SK-N-SH (cell line): ENCODE measurements around the gene PGBD2. TPM values are rescaled to one million over a fixed set of nuclear protein-coding genes. Genes with fewer than 3 reads are reported as not detected.

ENCODE experiments used
- CTCF ChIA-PET: fragments of 300-600, 350-600 bp; formaldehyde crosslinking; extraction: SDS; loops from one replicate; lab custom pipeline; 2021; lab: Yijun Ruan, JAX
- POLR2A ChIA-PET: fragments of 350-600 bp; sonication (Branson Sonifier 250); formaldehyde crosslinking; extraction: SDS; loops from one replicate; lab custom pipeline; 2020; ENCODE audit warnings: antibody characterized with exemption, inconsistent platforms; lab: Yijun Ruan, JAX
- DNase-seq: peaks from one replicate; pipeline ENCODE4 v3.0.0; 2012
- H2AFZ ChIP-seq: fragments of 200-600 bp; sonication (generic); 2 replicates; pipeline ENCODE4 v1.8.1; 2016; ENCODE audit warnings: antibody characterized with exemption, mild to moderate bottlenecking, low read depth
- H3F3A ChIP-seq: fragments of 200-600 bp; sonication (generic); replicated peaks from 2 replicates; pipeline ENCODE3; 2016; ENCODE audit warnings: antibody characterized with exemption, mild to moderate bottlenecking; ENCODE audit not compliant: insufficient read depth
- H3K27ac ChIP-seq, 2 experiments: fragments of 200-500 bp in 1 of 2; fragments of 200-600 bp in 1 of 2; sonication (Bioruptor generic) in 1 of 2; sonication (generic), shearing (Covaris generic) in 1 of 2; 2 replicates each; pipeline versions ENCODE4 v1.5.1 to v1.6.1; 2014 to 2016; ENCODE audit warnings: low read depth in 2 of 2, inconsistent platforms in 1 of 2, low read length in 1 of 2, mild to moderate bottlenecking in 1 of 2, mixed read lengths in 1 of 2
- H3K27me3 ChIP-seq: fragments of 200-600 bp; sonication (generic), shearing (Covaris generic); 2 replicates; pipeline ENCODE4 v1.6.1; 2016; ENCODE audit warnings: mixed run types; ENCODE audit not compliant: insufficient read depth
- H3K36me3 ChIP-seq, 2 experiments: fragments of 200-500 bp in 1 of 2; fragments of 200-600 bp in 1 of 2; sonication (Bioruptor generic) in 1 of 2; sonication (generic) in 1 of 2; replicated peaks in 1 of 2; 2 replicates each; pipeline versions ENCODE3 to v1.5.1; 2014 to 2016; ENCODE audit warnings: low read length in 1 of 2, mild to moderate bottlenecking in 1 of 2; ENCODE audit not compliant: insufficient read depth in 2 of 2, control insufficient read depth in 1 of 2
- H3K4me1 ChIP-seq, 2 experiments: fragments of 200-500 bp in 1 of 2; fragments of 200-600 bp in 1 of 2; sonication (Bioruptor generic) in 1 of 2; sonication (generic), shearing (Covaris generic) in 1 of 2; 2 replicates each; pipeline versions ENCODE4 v1.5.1 to v1.6.1; 2014 to 2016; ENCODE audit warnings: low read depth in 1 of 2, low read length in 1 of 2, mixed run types in 1 of 2; ENCODE audit not compliant: insufficient read depth in 2 of 2, control insufficient read depth in 1 of 2
- H3K4me2 ChIP-seq: fragments of 200-600 bp; sonication (generic), shearing (Covaris generic); 2 replicates; pipeline ENCODE4 v1.6.1; 2017; ENCODE audit warnings: mixed run types
- H3K4me3 ChIP-seq, 2 experiments: fragments of 200-500 bp in 1 of 2; fragments of 200-600 bp in 1 of 2; sonication (Bioruptor generic) in 1 of 2; sonication (generic), shearing (Covaris generic) in 1 of 2; 2 replicates each; pipeline versions ENCODE4 v1.5.1 to v1.8.1; 2014 to 2016; ENCODE audit warnings: low read depth in 2 of 2, inconsistent platforms in 1 of 2, low read length in 1 of 2, mild to moderate bottlenecking in 1 of 2, mixed read lengths in 1 of 2, moderate library complexity in 1 of 2
- H3K79me2 ChIP-seq: fragments of 200-600 bp; sonication (generic); 2 replicates; pipeline ENCODE4 v1.8.1; 2017; ENCODE audit warnings: mild to moderate bottlenecking; ENCODE audit not compliant: insufficient read depth
- H3K9ac ChIP-seq: fragments of 200-600 bp; sonication (generic); 2 replicates; pipeline ENCODE4 v1.6.1; 2017; ENCODE audit warnings: mixed run types
- H3K9me2 ChIP-seq: fragments of 200-600 bp; sonication (generic); 2 replicates; pipeline ENCODE4 v1.6.1; 2017; ENCODE audit warnings: mixed run types
- H3K9me3 ChIP-seq: fragments of 200-600 bp; sonication (generic); 2 replicates; pipeline ENCODE4 v1.6.1; 2017; ENCODE audit warnings: mixed run types, mild to moderate bottlenecking, moderate library complexity
- H4K20me1 ChIP-seq: fragments of 200-600 bp; sonication (generic); 2 replicates; pipeline ENCODE4 v1.6.1; 2017; ENCODE audit warnings: mild to moderate bottlenecking, mixed run types; ENCODE audit not compliant: insufficient read depth
- ELF1 ChIP-seq: IDR thresholded peaks from 2 replicates; pipeline ENCODE4 v1.4.0; 2012
- EZH2phosphoT487 ChIP-seq: fragments of 200-600 bp; sonication (generic); IDR thresholded peaks from 2 replicates; pipeline ENCODE4 v1.6.1; 2017; ENCODE audit warnings: low read depth, mixed run types, mild to moderate bottlenecking, antibody characterized with exemption, moderate library complexity, borderline replicate concordance
- FOXJ3 ChIP-seq: sonication (generic); formaldehyde crosslinking; IDR thresholded peaks from 2 replicates; pipeline ENCODE4 v1.5.1; 2020; ENCODE audit warnings: mild to moderate bottlenecking, missing genetic modification reagents
- IRF3 ChIP-seq: fragments of 150-350 bp; IDR thresholded peaks from 2 replicates; pipeline ENCODE4 v1.6.1; 2016; ENCODE audit warnings: mild to moderate bottlenecking, low read depth, low read length
- RFX5 ChIP-seq: IDR thresholded peaks from 2 replicates; pipeline ENCODE4 v1.6.1; 2012; ENCODE audit warnings: mild to moderate bottlenecking, improper control_type of control experiment, low read length
- TAF1 ChIP-seq: IDR thresholded peaks from 2 replicates; pipeline ENCODE4 v1.6.1; 2012; ENCODE audit warnings: low read depth, mild to moderate bottlenecking, low read length, moderate library complexity, borderline replicate concordance
- TCF12 ChIP-seq: IDR thresholded peaks from 2 replicates; pipeline ENCODE4 v1.4.0; 2012
- USF1 ChIP-seq: IDR thresholded peaks from 2 replicates; pipeline ENCODE4 v1.4.0; 2012; ENCODE audit warnings: low read depth, borderline replicate concordance
- ZBTB33 ChIP-seq: IDR thresholded peaks from 2 replicates; pipeline ENCODE4 v1.4.0; 2012; ENCODE audit warnings: low read depth, borderline replicate concordance
- WGBS: methylation state at CpG from one replicate; pipeline ENCODE4 v1.1.6; 2017; ENCODE audit warnings: low lambda C conversion rate; 5-methylcytosine and 5-hydroxymethylcytosine counted together
- polyA plus RNA-seq, 3 experiments: library from polyadenylated mRNA; depleted of rRNA; stranded (reverse); fragments of >200 nt; gene quantifications; 2 replicates each; pipeline ENCODE4 v1.2.3, GENCODE V29; 2012

PGBD2 gene
- polyA plus RNA-seq, 1 of the 3 experiments (the other 2 are of a cell fraction) = 6.4 TPM

- TF ChIP-seq FOXJ3 (CRISPR knock-in tag) = no peak
- no peak for TF ChIP-seq ELF1
Measured at GRCh38 chr1:248906753-248907661, 972 bp downstream of the PGBD2 start (continued).

- peaks cover 19% of the 10 kb centered on the region; the same call in 1 of the 2 replicates for H3K79me2 ChIP-seq
- ChIA-PET POLR2A (no interaction called here), CTCF (interaction anchor here (1.0 kb wide), 1 partner anchor 84 kb away, joined by 3 read pairs; no protein-coding TSS in a partner anchor)
- no peaks in the 10 kb centered on the region for H3K9me2 ChIP-seq
- peaks cover 0 to 11% of the 10 kb centered on the region in 2 experiments; a peak in 1 of 4 replicates for H3K4me1 ChIP-seq
- H3K27me3 ChIP-seq = no peaks in the 10 kb centered on the region
- no peak overlapping the region for H3K27ac ChIP-seq
- no peaks in the 10 kb centered on the region for H4K20me1 ChIP-seq
- H3K36me3 ChIP-seq = peaks cover 0 to 23% of the 10 kb centered on the region in 2 experiments
- TF ChIP-seq ZBTB33 (no peak), USF1 (no peak), EZH2phosphoT487 (no peak), TAF1 (no peak), RFX5 (no peak), IRF3 (no peak), TCF12 (no peak)
- H3K4me2 ChIP-seq = no peak overlapping the region
- DNase-seq = no peak
- H3K9me3 ChIP-seq = no peaks in the 10 kb centered on the region
- no peak overlapping the region for H3K4me3 ChIP-seq
- 95% methylated on average over 6 of the region's 6 CpGs for WGBS
- no peak overlapping the region for H3K9ac ChIP-seq
- no peak overlapping the region for H2AFZ ChIP-seq
- no peaks in the 10 kb centered on the region for H3F3A ChIP-seq
Measured at GRCh38 chr1:248910761-248911160, 4.7 kb downstream of the PGBD2 start.
